Prostate gland (tissue), 2 donors: ENCODE data around the gene MT4.

ENCODE experiments used
- POLR2A ChIP-seq: fragments of 450-650 bp; IDR thresholded peaks from one replicate; pipeline ENCODE4 v1.6.1; 2016; ENCODE audit warnings: antibody characterized with exemption, mild to moderate bottlenecking
- POLR2AphosphoS5 ChIP-seq: sonication (generic); formaldehyde crosslinking; IDR thresholded peaks from one replicate; pipeline ENCODE4 v1.6.1; 2017; ENCODE audit warnings: antibody characterized with exemption
- TF ChIP-seq, protein P1 (sequence below), 4 experiments: fragments of 200-600 bp in 2 of 4; fragments of 450-650 bp in 2 of 4; sonication (generic) in 2 of 4; IDR thresholded peaks; 1 replicate in 3 of 4; 2 replicates in 1 of 4; pipeline ENCODE4 v1.5.1; 2016 to 2019; ENCODE audit warnings: antibody characterized with exemption in 4 of 4, mild to moderate bottlenecking in 2 of 4, moderate library complexity in 2 of 4

DNA sequence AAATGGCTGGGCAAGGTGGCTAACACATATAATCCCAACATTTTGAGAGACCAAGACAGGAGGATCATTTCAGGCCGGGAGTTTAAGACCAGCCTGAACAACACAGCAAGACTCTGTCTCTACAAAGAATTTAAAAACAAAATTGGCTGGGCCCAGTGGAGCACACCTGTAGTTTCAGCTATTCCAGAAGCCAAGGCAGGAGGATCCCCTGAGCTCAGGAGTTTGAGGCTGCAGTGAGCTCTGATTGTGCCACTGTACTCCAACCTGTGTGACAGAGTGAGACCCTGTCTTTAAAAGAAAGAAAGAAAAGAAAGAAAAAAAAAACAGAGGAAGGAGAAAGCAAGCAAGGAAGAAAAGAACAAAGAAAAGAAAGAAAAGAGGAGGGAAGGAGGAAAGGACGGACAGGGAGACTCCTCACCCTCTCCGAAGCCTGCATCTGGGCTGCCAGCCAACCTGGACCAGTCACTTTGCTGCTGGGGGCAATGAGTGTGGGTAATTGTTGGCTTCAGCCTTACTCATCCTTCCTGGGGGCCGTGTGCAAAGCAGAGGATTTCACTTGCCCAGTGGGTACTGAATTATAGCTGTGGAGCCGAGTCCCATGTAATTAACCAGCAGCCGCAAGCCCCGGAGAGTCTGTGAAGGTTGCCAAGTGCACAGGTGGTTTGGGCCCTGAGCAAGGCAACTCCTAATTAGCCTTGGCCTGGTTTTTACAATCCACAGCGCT, 6.7 kb upstream of the MT4 start:
- TF ChIP-seq, protein P1, sequence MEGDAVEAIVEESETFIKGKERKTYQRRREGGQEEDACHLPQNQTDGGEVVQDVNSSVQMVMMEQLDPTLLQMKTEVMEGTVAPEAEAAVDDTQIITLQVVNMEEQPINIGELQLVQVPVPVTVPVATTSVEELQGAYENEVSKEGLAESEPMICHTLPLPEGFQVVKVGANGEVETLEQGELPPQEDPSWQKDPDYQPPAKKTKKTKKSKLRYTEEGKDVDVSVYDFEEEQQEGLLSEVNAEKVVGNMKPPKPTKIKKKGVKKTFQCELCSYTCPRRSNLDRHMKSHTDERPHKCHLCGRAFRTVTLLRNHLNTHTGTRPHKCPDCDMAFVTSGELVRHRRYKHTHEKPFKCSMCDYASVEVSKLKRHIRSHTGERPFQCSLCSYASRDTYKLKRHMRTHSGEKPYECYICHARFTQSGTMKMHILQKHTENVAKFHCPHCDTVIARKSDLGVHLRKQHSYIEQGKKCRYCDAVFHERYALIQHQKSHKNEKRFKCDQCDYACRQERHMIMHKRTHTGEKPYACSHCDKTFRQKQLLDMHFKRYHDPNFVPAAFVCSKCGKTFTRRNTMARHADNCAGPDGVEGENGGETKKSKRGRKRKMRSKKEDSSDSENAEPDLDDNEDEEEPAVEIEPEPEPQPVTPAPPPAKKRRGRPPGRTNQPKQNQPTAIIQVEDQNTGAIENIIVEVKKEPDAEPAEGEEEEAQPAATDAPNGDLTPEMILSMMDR (IDR thresholded peaks at IDR 0.05): no peak
- no peak for TF ChIP-seq POLR2AphosphoS5
- no peak for TF ChIP-seq POLR2A
